Activated CD4-positive, alpha-beta T cell treated with anti-CD3 and anti-CD28 coated beads for 36 hours (primary cell): ENCODE data around the gene ZBTB4. TPM values are rescaled to one million over a fixed set of nuclear protein-coding genes. Genes with fewer than 3 reads are reported as not detected.

Experiments used
- ATAC-seq: fragments of 200-7000 bp; cut with Tn5 transposase; one replicate; pipeline ENCODE4 v1.10.0; 2021; ENCODE audit warnings: mild to moderate bottlenecking, moderate library complexity
- CTCF ChIA-PET: fragments of 350-600 bp; sonication (Branson Sonifier 250); formaldehyde crosslinking; loops from one replicate; lab custom pipeline; 2021; ENCODE audit warnings: antibody characterized with exemption; lab: Charles Lee
- POLR2A ChIA-PET: fragments of 350-600 bp; sonication (Branson Sonifier 250); formaldehyde crosslinking; loops from one replicate; lab custom pipeline; 2021; ENCODE audit warnings: antibody characterized with exemption, inconsistent platforms; lab: Charles Lee
- DNase-seq: peaks from one replicate; pipeline ENCODE4 v3.0.0-alpha.2; 2020
- H3K27ac Mint-ChIP-seq: one replicate; pipeline ENCODE4 v1.8.0; 2021; ENCODE audit warnings: mixed read lengths
- H3K27me3 Mint-ChIP-seq: one replicate; pipeline ENCODE4 v1.8.0; 2021; ENCODE audit warnings: mixed read lengths
- H3K36me3 Mint-ChIP-seq: one replicate; pipeline ENCODE4 v1.8.0; 2021; ENCODE audit warnings: low read depth, mixed read lengths
- H3K4me1 Mint-ChIP-seq: one replicate; pipeline ENCODE4 v1.8.0; 2021; ENCODE audit warnings: mixed read lengths
- H3K4me3 Mint-ChIP-seq: one replicate; pipeline ENCODE4 v1.8.0; 2021; ENCODE audit warnings: mild to moderate bottlenecking, moderate library complexity, mixed read lengths
- H3K9me3 Mint-ChIP-seq: one replicate; pipeline ENCODE4 v1.8.0; 2021; ENCODE audit warnings: low read depth, mixed read lengths
- intact Hi-C, 2 experiments: fragments of 100-400 bp; cut with DNase I in 1 of 2; cut with micrococcal nuclease in 1 of 2; formaldehyde crosslinking; loops; one replicate each; pipeline versions ENCODE4 v1.14.2 to v1.15.1; 2022 to 2024; cut with DNase I, micrococcal nuclease
- total RNA-seq, 2 experiments: library from RNA; stranded (reverse); gene quantifications; one replicate each; pipeline ENCODE4 v1.2.3, GENCODE V29; 2021

ZBTB4 gene
- total RNA-seq, 2 experiments from 2014 or later: 17.5 to 20.9 TPM

GRCh38 chr17:7423679-7424078 is 55.8 kb downstream of the ZBTB4 start:
- Mint-ChIP-seq H3K36me3 (no peaks in the 10 kb centered on the region), H3K4me3 (no peak overlapping the region), H3K27me3 (no peaks in the 10 kb centered on the region), H3K27ac (no peak overlapping the region), H3K9me3 (no peaks in the 10 kb centered on the region), H3K4me1 (no peaks in the 10 kb centered on the region)
- no peak for DNase-seq
- intact Hi-C loops: no loop called here
- ChIA-PET CTCF (interaction anchor here (0.6 to 0.7 kb wide), 2 partner anchors 10 to 219 kb away, joined by 3 read pairs; no protein-coding TSS in a partner anchor), POLR2A (interaction anchor here (0.6 kb wide), 1 partner anchor 263 kb away, joined by 3 read pairs; the partner anchor contains the start of gene TP53)
- ATAC-seq: no peak

GRCh38 chr17:7421186-7421585 is 58.2 kb downstream of the ZBTB4 start:
- H3K27me3 Mint-ChIP-seq: no peaks in the 10 kb centered on the region
- ATAC-seq (no peak), DNase-seq (no peak)
- H3K4me1 Mint-ChIP-seq: no peaks in the 10 kb centered on the region
- H3K36me3 Mint-ChIP-seq: no peaks in the 10 kb centered on the region
- no peaks in the 10 kb centered on the region for H3K9me3 Mint-ChIP-seq
- ChIA-PET CTCF (no interaction called here), POLR2A (no interaction called here)
- no peak overlapping the region for H3K27ac Mint-ChIP-seq
- intact Hi-C loops: no loop called here
- no peak overlapping the region for H3K4me3 Mint-ChIP-seq

- Mint-ChIP-seq H3K36me3 (no peaks in the 10 kb centered on the region), H3K27me3 (no peaks in the 10 kb centered on the region), H3K9me3 (no peaks in the 10 kb centered on the region), H3K4me1 (no peaks in the 10 kb centered on the region), H3K4me3 (no peak within 1 kb of the TSS), H3K27ac (no peak within 1 kb of the TSS)
- ChIA-PET POLR2A (no interaction called here), CTCF (interaction anchor here (1.2 kb wide), 1 partner anchor 141 kb away, joined by 3 read pairs; no protein-coding TSS in a partner anchor)
- ATAC-seq (no peak), DNase-seq (no peak)
- intact Hi-C loops: no loop called here
Measured at GRCh38 chr17:7419819-7420610, 59.4 kb downstream of the ZBTB4 start, which contains the start of gene SPEM1. Gene SPEM1 (plus strand): TSS chr17:7420324. CDS start chr17:7420385, 61 bp downstream.

- intact Hi-C loops: no loop called here
- POLR2A ChIA-PET: no interaction called here
- Mint-ChIP-seq H3K27ac (no peak overlapping the region), H3K4me3 (no peak overlapping the region), H3K36me3 (no peaks in the 10 kb centered on the region), H3K27me3 (no peaks in the 10 kb centered on the region), H3K4me1 (no peaks in the 10 kb centered on the region), H3K9me3 (no peaks in the 10 kb centered on the region)
- DNase-seq: no peak
- CTCF ChIA-PET: no interaction called here
- ATAC-seq: no peak
Measured at GRCh38 chr17:7418472-7419152, 60.8 kb downstream of the ZBTB4 start.

GRCh38 chr17:7417056-7417655 is 62.3 kb downstream of the ZBTB4 start:
- Mint-ChIP-seq H3K4me1 (no peaks in the 10 kb centered on the region), H3K27me3 (no peaks in the 10 kb centered on the region), H3K4me3 (no peak overlapping the region), H3K27ac (no peak overlapping the region), H3K9me3 (no peaks in the 10 kb centered on the region), H3K36me3 (no peaks in the 10 kb centered on the region)
- CTCF ChIA-PET: no interaction called here
- no peak for DNase-seq
- intact Hi-C loops: no loop called here
- POLR2A ChIA-PET: no interaction called here
- no peak for ATAC-seq

- Mint-ChIP-seq H3K27me3 (no peaks in the 10 kb centered on the region), H3K36me3 (no peaks in the 10 kb centered on the region), H3K9me3 (no peaks in the 10 kb centered on the region), H3K27ac (no peak overlapping the region), H3K4me1 (no peaks in the 10 kb centered on the region), H3K4me3 (no peak overlapping the region)
- POLR2A ChIA-PET: no interaction called here
- DNase-seq (no peak), ATAC-seq (no peak)
- intact Hi-C loops: no loop called here
- CTCF ChIA-PET: no interaction called here
Measured at GRCh38 chr17:7416323-7416722, 63.1 kb downstream of the ZBTB4 start.

- Mint-ChIP-seq H3K27me3 (no peaks in the 10 kb centered on the region), H3K9me3 (no peaks in the 10 kb centered on the region), H3K4me3 (no peak overlapping the region), H3K36me3 (no peaks in the 10 kb centered on the region), H3K27ac (no peak overlapping the region), H3K4me1 (no peaks in the 10 kb centered on the region)
- POLR2A ChIA-PET: no interaction called here
- DNase-seq (no peak), ATAC-seq (no peak)
- intact Hi-C loops: no loop called here
- CTCF ChIA-PET: no interaction called here
Measured at GRCh38 chr17:7415784-7416183, 63.6 kb downstream of the ZBTB4 start.

GRCh38 chr17:7414837-7415236 is 64.6 kb downstream of the ZBTB4 start:
- Mint-ChIP-seq H3K9me3 (no peaks in the 10 kb centered on the region), H3K27me3 (no peaks in the 10 kb centered on the region), H3K4me3 (no peak overlapping the region), H3K36me3 (no peaks in the 10 kb centered on the region), H3K4me1 (no peaks in the 10 kb centered on the region), H3K27ac (no peak overlapping the region)
- no peak for DNase-seq
- ATAC-seq: no peak
- CTCF ChIA-PET: interaction anchor here (0.6 kb wide), 1 partner anchor 226 kb away, joined by 6 read pairs; no protein-coding TSS in a partner anchor
- POLR2A ChIA-PET: no interaction called here
- intact Hi-C loops: no loop called here

GRCh38 chr17:7413346-7413985 is 66.0 kb downstream of the ZBTB4 start:
- H3K27me3 Mint-ChIP-seq: no peaks in the 10 kb centered on the region
- peak; percentile 16 for ATAC-seq
- POLR2A ChIA-PET: no interaction called here
- H3K27ac Mint-ChIP-seq: no peak overlapping the region
- no peak for DNase-seq
- H3K9me3 Mint-ChIP-seq: no peaks in the 10 kb centered on the region
- no peaks in the 10 kb centered on the region for H3K4me1 Mint-ChIP-seq
- H3K36me3 Mint-ChIP-seq: no peaks in the 10 kb centered on the region
- CTCF ChIA-PET: interaction anchor here (0.5 to 0.9 kb wide), 2 partner anchors 10 to 12 kb away, joined by 3 to 4 read pairs; partner anchors contain the start of gene SPEM2
- intact Hi-C loops: no loop called here
- no peak overlapping the region for H3K4me3 Mint-ChIP-seq

- Mint-ChIP-seq H3K27ac (no peak overlapping the region), H3K9me3 (no peaks in the 10 kb centered on the region), H3K4me1 (peaks cover 5% of the 10 kb centered on the region), H3K27me3 (no peaks in the 10 kb centered on the region), H3K36me3 (no peaks in the 10 kb centered on the region), H3K4me3 (no peak overlapping the region)
- CTCF ChIA-PET: no interaction called here
- POLR2A ChIA-PET: no interaction called here
- no peak for ATAC-seq
- no peak for DNase-seq
- intact Hi-C loops: no loop called here
Measured at GRCh38 chr17:7411427-7411750, 68.0 kb downstream of the ZBTB4 start.

GRCh38 chr17:7410634-7411426 is 68.6 kb downstream of the ZBTB4 start:
- peaks cover 7% of the 10 kb centered on the region for H3K4me1 Mint-ChIP-seq
- intact Hi-C loops: no loop called here
- DNase-seq (peak; percentile 26), ATAC-seq (no peak)
- no peak overlapping the region for H3K27ac Mint-ChIP-seq
- H3K9me3 Mint-ChIP-seq: no peaks in the 10 kb centered on the region
- CTCF ChIA-PET: no interaction called here
- POLR2A ChIA-PET: no interaction called here
- no peak overlapping the region for H3K4me3 Mint-ChIP-seq
- H3K36me3 Mint-ChIP-seq: no peaks in the 10 kb centered on the region
- no peaks in the 10 kb centered on the region for H3K27me3 Mint-ChIP-seq
